ENCODE data around the gene KIF26A. TPM values are rescaled to one million over a fixed set of nuclear protein-coding genes. Genes with fewer than 3 reads are reported as not detected.

Gene KIF26A
- polyA plus RNA-seq, 1 of the 3 experiments (the other 2 are of a cell fraction) = 1.7 TPM

DNA sequence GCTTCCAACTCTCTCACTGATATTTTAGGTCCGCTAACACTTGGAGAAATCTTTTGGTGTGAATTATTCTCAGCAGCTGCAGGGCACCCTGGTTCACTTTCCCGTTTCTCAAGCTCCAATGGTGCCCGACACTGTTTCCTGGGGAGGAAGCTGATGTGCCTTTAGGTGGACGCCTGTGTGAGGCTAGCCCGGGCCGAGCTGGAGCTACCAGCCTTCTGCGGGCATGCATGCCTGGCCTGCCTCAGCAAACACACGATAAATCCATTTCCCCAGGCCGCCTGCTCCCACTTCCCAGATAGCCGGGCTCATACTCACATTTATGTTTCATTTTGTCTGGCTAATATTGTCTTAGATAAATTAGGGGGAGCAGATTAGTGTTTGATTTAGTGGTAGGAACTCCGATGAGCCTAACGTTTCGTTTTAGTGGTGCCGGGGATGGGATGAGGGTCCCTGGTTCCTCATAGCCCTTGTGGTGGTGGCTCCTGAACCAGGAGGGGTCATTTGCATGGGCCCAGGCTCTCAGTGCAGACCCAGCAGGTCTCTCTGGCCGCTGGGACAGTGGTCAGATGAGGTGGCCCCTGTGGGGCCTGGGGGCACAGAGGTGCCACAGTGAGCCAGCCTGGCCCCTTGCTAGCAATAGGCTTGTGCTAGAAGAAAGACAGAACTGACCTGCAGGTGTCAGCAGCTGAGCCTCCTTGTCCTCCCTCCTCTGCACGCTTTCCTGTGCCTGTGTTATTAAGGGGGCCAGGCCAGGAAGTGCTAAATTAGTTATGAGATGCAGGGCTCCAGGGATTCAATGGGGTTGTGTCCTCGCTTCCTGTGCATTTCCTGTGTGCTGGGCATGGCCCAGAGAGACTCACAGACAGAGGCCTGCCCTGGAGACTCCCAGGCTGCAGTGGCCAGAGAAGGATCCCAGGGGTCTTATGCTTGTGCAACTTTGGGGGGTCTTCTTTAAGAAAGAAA, 88.3 kb downstream of the KIF26A start:
- H3K4me3 ChIP-seq (ENCODE audit: low read depth in 2 of 2, low read length in 1 of 2) = no peak overlapping the region; a peak in 1 of 4 replicates
- POLR2A ChIA-PET = no interaction called here
- no peak for DNase-seq

DNA sequence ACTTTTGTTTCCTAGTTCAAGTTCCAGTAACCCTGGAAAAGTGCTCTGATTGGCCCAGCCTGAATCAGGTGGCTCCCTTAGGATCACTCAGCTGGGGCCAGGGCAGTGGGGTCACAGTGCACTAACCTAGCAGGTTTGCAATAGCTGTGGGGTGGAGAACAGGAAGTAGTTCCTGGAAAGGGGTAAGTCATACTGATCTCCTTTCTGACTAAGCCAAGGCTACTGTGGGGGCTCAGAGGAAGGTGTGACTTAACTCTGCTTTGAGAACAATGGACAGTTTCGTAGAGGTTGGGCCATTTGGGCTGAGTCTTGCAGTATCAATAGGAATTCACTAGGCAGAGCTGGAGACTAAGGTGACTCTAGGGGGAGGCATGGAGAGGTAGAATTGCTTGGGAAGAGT, 89.4 kb downstream of the KIF26A start:
- no peaks in the 10 kb centered on the region for H3K9me2 ChIP-seq
- H3K4me1 ChIP-seq (ENCODE audit: control insufficient read depth in 1 of 2, insufficient read depth in 2 of 2, low read depth in 1 of 2, low read length in 1 of 2) = peaks cover 0 to 49% of the 10 kb centered on the region in 2 experiments; a peak in 2 of 4 replicates
- no peaks in the 10 kb centered on the region for H3K36me3 ChIP-seq (replicated peaks in 1 of 2; ENCODE audit: control insufficient read depth in 1 of 2, insufficient read depth in 2 of 2, low read length in 1 of 2)
- no peaks in the 10 kb centered on the region for H4K20me1 ChIP-seq (ENCODE audit: insufficient read depth)
- no peak overlapping the region for H3K9ac ChIP-seq
- no peaks in the 10 kb centered on the region for H3K9me3 ChIP-seq
- no peak overlapping the region for H2AFZ ChIP-seq (ENCODE audit: low read depth)
- DNase-seq = no peak
- CTCF ChIA-PET = interaction anchor here (0.8 to 1.4 kb wide), 6 partner anchors 13 to 337 kb away, joined by 3 to 4 read pairs (median 4); no protein-coding TSS in a partner anchor
- WGBS (ENCODE audit: low lambda C conversion rate) = 19% methylated on average over 1 of the region's 1 CpG
- H3K27me3 ChIP-seq (ENCODE audit: insufficient read depth) = no peaks in the 10 kb centered on the region
- H3K4me2 ChIP-seq = no peak overlapping the region
- H3F3A ChIP-seq (replicated peaks; ENCODE audit: insufficient read depth) = no peaks in the 10 kb centered on the region
- H3K27ac ChIP-seq (ENCODE audit: low read depth in 2 of 2, low read length in 1 of 2) = no peak overlapping the region
- H3K79me2 ChIP-seq (ENCODE audit: insufficient read depth) = no peaks in the 10 kb centered on the region
- H3K4me3 ChIP-seq (ENCODE audit: low read depth in 2 of 2, low read length in 1 of 2) = no peak overlapping the region
- POLR2A ChIA-PET = no interaction called here
- TF ChIP-seq SMC3 (IDR thresholded peaks at IDR 0.05; ENCODE audit: low read depth, low read length) (no peak), ELF1 (IDR thresholded peaks at IDR 0.05) (no peak), FOXJ3 (CRISPR knock-in tag; IDR thresholded peaks at IDR 0.05) (no peak), NRF1 (IDR thresholded peaks at IDR 0.05; ENCODE audit: low read depth, low read length) (no peak), TCF12 (IDR thresholded peaks at IDR 0.05) (no peak), JUND (IDR thresholded peaks at IDR 0.05) (no peak), SIN3A (IDR thresholded peaks at IDR 0.05; ENCODE audit: borderline replicate concordance, low read depth, low read length) (no peak), IRF3 (IDR thresholded peaks at IDR 0.05; ENCODE audit: low read depth, low read length) (no peak), MAX (IDR thresholded peaks at IDR 0.05; ENCODE audit: low read depth) (no peak), EP300 (IDR thresholded peaks at IDR 0.05; ENCODE audit: borderline replicate concordance in 1 of 2, low read depth in 1 of 2, low read length in 1 of 2) (no peak), FOSL2 (IDR thresholded peaks at IDR 0.05; ENCODE audit: borderline replicate concordance, low read depth) (no peak), RCOR1 (IDR thresholded peaks at IDR 0.05; ENCODE audit: low read length) (no peak)

More for the DNA sequence above, 88.3 kb downstream of the KIF26A start:
- Histone ChIP-seq H3K9me3 (no peaks in the 10 kb centered on the region), H3K4me1 (ENCODE audit: control insufficient read depth in 1 of 2, insufficient read depth in 2 of 2, low read depth in 1 of 2, low read length in 1 of 2) (peaks cover 0 to 60% of the 10 kb centered on the region in 2 experiments; a peak in 2 of 4 replicates), H2AFZ (ENCODE audit: low read depth) (no peak overlapping the region), H3K36me3 (replicated peaks in 1 of 2; ENCODE audit: control insufficient read depth in 1 of 2, insufficient read depth in 2 of 2, low read length in 1 of 2) (no peaks in the 10 kb centered on the region), H4K20me1 (ENCODE audit: insufficient read depth) (no peaks in the 10 kb centered on the region), H3K9me2 (no peaks in the 10 kb centered on the region), H3K4me2 (no peak overlapping the region), H3F3A (replicated peaks; ENCODE audit: insufficient read depth) (no peaks in the 10 kb centered on the region), H3K27ac (ENCODE audit: low read depth in 2 of 2, low read length in 1 of 2) (peak overlapping the region in 1 of 2 experiments; percentile 22; a peak in 1 of 4 replicates), H3K79me2 (ENCODE audit: insufficient read depth) (no peaks in the 10 kb centered on the region), H3K27me3 (ENCODE audit: insufficient read depth) (no peaks in the 10 kb centered on the region), H3K9ac (no peak overlapping the region)
- TF ChIP-seq TAF1 (IDR thresholded peaks at IDR 0.05; ENCODE audit: borderline replicate concordance, low read depth, low read length) = no peak
- no peak for TF ChIP-seq EP300 (IDR thresholded peaks at IDR 0.05; ENCODE audit: borderline replicate concordance in 1 of 2, low read depth in 1 of 2, low read length in 1 of 2)
- TF ChIP-seq TEAD4 (IDR thresholded peaks at IDR 0.05; ENCODE audit: borderline replicate concordance, insufficient read depth) = no peak
- TF ChIP-seq FOSL2 (IDR thresholded peaks at IDR 0.05; ENCODE audit: borderline replicate concordance, low read depth) = no peak
- TF ChIP-seq RCOR1 (IDR thresholded peaks at IDR 0.05; ENCODE audit: low read length) = no peak
- TF ChIP-seq MEF2A (IDR thresholded peaks at IDR 0.05; ENCODE audit: borderline replicate concordance, low read depth) = no peak
- no peak for TF ChIP-seq SIN3A (IDR thresholded peaks at IDR 0.05; ENCODE audit: borderline replicate concordance, low read depth, low read length)
- no peak for TF ChIP-seq CHD2 (IDR thresholded peaks at IDR 0.05; ENCODE audit: low read length, partially characterized antibody)
- TF ChIP-seq, protein P1, sequence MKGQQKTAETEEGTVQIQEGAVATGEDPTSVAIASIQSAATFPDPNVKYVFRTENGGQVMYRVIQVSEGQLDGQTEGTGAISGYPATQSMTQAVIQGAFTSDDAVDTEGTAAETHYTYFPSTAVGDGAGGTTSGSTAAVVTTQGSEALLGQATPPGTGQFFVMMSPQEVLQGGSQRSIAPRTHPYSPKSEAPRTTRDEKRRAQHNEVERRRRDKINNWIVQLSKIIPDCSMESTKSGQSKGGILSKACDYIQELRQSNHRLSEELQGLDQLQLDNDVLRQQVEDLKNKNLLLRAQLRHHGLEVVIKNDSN (IDR thresholded peaks at IDR 0.05; ENCODE audit: borderline replicate concordance, low read depth) = no peak
- no peak for TF ChIP-seq FOXJ3 (CRISPR knock-in tag; IDR thresholded peaks at IDR 0.05)
- no peak for TF ChIP-seq GATA2 (CRISPR knock-in tag; IDR thresholded peaks at IDR 0.05)
- no peak for TF ChIP-seq PBX3 (IDR thresholded peaks at IDR 0.05)
- no peak for TF ChIP-seq RFX5 (IDR thresholded peaks at IDR 0.05; ENCODE audit: low read length)
- no peak for TF ChIP-seq YY1 (IDR thresholded peaks at IDR 0.05; ENCODE audit: low read depth)
- TF ChIP-seq MAX (IDR thresholded peaks at IDR 0.05; ENCODE audit: low read depth) = no peak
- no peak for TF ChIP-seq SMC3 (IDR thresholded peaks at IDR 0.05; ENCODE audit: low read depth, low read length)
- CTCF ChIA-PET = interaction anchor here (0.7 to 1.9 kb wide), 6 partner anchors 56 to 156 kb away, joined by 3 to 11 read pairs (median 4); no protein-coding TSS in a partner anchor
- WGBS (ENCODE audit: low lambda C conversion rate) = 78% methylated on average over 16 of the region's 17 CpGs

Data from SK-N-SH (cell line).